ENCODE data around the gene C6. TPM values are rescaled to one million over a fixed set of nuclear protein-coding genes. Genes with fewer than 3 reads are reported as not detected.

Gene C6
- total RNA-seq, 1 donor from 2014 or later = not detected

DNA sequence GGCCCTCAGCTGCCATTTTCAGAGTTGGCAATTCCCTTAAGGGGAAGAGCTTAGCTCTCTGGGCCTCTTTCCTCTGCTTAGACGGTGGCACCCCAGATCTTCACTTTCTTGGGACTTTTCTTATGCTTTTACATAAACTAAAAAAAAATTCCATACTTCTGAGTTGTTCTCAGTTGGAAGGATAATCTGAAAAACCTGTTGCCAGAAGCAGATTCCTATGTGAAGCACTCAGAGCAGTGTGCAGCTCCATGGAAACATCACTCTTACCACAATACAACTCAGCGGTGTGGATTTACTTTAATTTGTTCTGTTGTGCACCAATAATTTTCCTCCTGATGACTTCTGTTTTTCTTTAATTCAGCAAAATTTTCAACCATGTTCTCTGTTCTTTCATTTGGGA lies 98.1 kb downstream of the C6 start:
- no peak overlapping the region for H3K27ac Mint-ChIP-seq (ENCODE audit: unreplicated experiment)
- DNase-seq (ENCODE audit: low spot score) = no peak
- H3K36me3 Mint-ChIP-seq (ENCODE audit: low read depth) = no peaks in the 10 kb centered on the region
- peaks cover 3% of the 10 kb centered on the region for H3K27me3 Mint-ChIP-seq (ENCODE audit: low read depth)
- H3K4me3 Mint-ChIP-seq (ENCODE audit: unreplicated experiment) = no peak overlapping the region
- H3K9me3 Mint-ChIP-seq (ENCODE audit: low read depth) = no peaks in the 10 kb centered on the region
- H3K4me1 Mint-ChIP-seq (ENCODE audit: low read depth) = no peaks in the 10 kb centered on the region
- TF ChIP-seq, protein P1, sequence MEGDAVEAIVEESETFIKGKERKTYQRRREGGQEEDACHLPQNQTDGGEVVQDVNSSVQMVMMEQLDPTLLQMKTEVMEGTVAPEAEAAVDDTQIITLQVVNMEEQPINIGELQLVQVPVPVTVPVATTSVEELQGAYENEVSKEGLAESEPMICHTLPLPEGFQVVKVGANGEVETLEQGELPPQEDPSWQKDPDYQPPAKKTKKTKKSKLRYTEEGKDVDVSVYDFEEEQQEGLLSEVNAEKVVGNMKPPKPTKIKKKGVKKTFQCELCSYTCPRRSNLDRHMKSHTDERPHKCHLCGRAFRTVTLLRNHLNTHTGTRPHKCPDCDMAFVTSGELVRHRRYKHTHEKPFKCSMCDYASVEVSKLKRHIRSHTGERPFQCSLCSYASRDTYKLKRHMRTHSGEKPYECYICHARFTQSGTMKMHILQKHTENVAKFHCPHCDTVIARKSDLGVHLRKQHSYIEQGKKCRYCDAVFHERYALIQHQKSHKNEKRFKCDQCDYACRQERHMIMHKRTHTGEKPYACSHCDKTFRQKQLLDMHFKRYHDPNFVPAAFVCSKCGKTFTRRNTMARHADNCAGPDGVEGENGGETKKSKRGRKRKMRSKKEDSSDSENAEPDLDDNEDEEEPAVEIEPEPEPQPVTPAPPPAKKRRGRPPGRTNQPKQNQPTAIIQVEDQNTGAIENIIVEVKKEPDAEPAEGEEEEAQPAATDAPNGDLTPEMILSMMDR (IDR thresholded peaks at IDR 0.05) = no peak

DNA sequence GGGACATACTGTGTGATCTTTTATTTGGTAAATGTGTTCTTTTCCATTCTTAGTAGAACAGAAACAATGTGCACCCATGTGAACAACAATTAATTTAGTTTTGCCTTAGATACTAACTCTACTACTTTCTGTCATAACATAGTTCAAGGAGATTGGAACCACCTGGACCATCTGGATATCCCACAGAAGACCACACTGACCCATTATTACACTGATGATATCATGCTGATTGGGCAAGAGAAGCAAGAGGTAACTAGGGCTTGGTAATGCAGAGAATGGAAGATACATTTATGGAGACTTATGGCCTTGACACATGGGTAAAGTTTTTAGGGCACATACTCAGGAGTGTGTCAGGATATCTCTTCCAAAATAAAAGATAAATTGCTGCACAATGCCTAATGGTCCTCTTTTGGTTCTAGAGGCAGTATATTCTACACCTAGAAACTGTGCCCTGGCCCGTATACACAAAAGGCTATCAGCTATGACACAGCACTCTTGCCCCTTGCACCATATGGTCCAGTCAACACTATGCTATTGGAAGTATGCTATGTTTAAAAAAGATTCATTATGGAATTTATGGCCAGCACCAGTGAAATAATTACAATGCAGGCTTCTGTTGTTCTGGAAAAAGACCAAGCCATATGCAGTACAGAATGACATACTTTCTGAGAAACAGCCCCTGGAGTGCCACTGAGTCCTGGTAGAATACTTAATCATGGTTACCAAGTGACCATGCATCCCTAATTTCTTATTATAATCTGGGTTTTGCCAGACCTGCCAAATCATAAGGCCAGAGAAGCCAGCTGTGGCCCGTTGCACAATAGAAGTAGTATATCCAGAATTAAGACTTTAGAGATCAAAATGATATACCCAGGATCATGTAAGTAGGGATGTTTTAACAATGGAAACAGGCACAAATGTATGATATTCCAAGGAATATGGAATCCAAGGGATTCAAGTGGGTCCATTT lies 100.6 kb downstream of the C6 start:
- Mint-ChIP-seq H3K4me1 (ENCODE audit: low read depth) (no peaks in the 10 kb centered on the region), H3K9me3 (ENCODE audit: low read depth) (peaks cover 2% of the 10 kb centered on the region), H3K27me3 (ENCODE audit: low read depth) (peaks cover 3% of the 10 kb centered on the region), H3K4me3 (ENCODE audit: unreplicated experiment) (no peak overlapping the region), H3K27ac (ENCODE audit: unreplicated experiment) (no peak overlapping the region), H3K36me3 (ENCODE audit: low read depth) (no peaks in the 10 kb centered on the region)
- TF ChIP-seq, protein P1 (IDR thresholded peaks at IDR 0.05) = no peak
- no peak for DNase-seq (ENCODE audit: low spot score)

DNA sequence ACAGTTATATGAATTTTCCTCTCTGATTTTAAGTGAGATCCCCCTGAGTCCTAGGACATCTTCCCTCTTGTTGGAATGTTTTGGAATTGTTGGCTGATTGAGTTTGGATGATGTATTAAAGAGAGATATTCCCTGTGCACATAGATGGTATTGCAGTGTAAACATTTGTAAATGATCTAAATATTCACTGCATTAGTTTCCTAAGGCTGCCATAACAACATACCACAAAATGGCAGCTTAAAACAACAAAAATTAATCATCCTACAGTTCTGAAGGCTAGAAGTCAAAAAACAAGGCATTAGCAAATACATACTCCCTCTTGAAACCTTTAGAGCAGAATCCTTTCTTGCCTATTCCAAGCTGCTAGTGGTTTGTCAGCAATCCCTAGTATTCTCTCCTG lies 104.1 kb downstream of the C6 start:
- peaks cover 2% of the 10 kb centered on the region for H3K9me3 Mint-ChIP-seq (ENCODE audit: low read depth)
- no peak overlapping the region for H3K4me3 Mint-ChIP-seq (ENCODE audit: unreplicated experiment)
- H3K27ac Mint-ChIP-seq (ENCODE audit: unreplicated experiment) = no peak overlapping the region
- peaks cover 3% of the 10 kb centered on the region for H3K27me3 Mint-ChIP-seq (ENCODE audit: low read depth)
- TF ChIP-seq, protein P1 (IDR thresholded peaks at IDR 0.05) = no peak
- no peaks in the 10 kb centered on the region for H3K4me1 Mint-ChIP-seq (ENCODE audit: low read depth)
- DNase-seq (ENCODE audit: low spot score) = no peak
- no peaks in the 10 kb centered on the region for H3K36me3 Mint-ChIP-seq (ENCODE audit: low read depth)

DNA sequence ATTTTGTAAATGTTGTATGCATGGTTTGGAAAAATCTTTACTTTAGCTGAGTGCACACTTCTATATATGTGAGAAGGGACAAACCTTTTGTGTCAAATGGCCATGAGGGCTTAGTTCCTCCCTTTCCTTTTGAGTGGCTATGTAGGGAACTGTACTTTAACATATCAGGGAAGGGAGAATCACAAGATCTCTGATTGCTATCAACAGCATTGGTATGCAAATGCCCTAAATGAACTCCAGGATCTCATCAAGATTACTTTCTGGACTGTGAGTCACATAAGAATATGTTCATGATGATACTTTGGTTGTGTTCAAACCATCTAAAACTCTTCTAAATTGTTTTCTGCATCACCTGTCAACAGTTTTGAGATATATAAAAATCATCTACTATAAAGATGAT lies 111.0 kb downstream of the C6 start:
- Mint-ChIP-seq H3K36me3 (ENCODE audit: low read depth) (no peaks in the 10 kb centered on the region), H3K27ac (ENCODE audit: unreplicated experiment) (no peak overlapping the region), H3K27me3 (ENCODE audit: low read depth) (peaks cover 5% of the 10 kb centered on the region), H3K4me1 (ENCODE audit: low read depth) (no peaks in the 10 kb centered on the region), H3K9me3 (ENCODE audit: low read depth) (no peaks in the 10 kb centered on the region), H3K4me3 (ENCODE audit: unreplicated experiment) (no peak overlapping the region)
- TF ChIP-seq, protein P1 (IDR thresholded peaks at IDR 0.05) = no peak
- DNase-seq (ENCODE audit: low spot score) = no peak

DNA sequence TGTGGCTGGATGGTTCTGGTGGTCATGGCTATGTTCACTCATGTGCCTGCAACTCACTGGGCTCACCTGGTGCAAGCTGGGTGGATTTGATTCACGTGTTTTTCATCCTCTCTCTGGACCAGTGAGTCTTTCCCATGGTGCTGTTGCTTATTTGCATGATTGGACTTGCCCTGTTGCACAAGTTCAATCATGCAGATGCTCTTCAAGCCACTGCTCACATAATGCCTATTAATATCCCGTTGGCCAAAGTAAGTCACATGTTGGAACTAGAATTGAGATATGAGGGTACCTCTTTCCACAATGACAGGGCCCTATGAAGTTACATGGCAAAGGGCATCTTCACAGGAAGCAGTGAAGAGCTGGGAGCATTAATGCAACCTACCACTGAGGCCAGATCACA lies 115.7 kb downstream of the C6 start:
- TF ChIP-seq, protein P1 (IDR thresholded peaks at IDR 0.05) = no peak
- Mint-ChIP-seq H3K4me1 (ENCODE audit: low read depth) (no peaks in the 10 kb centered on the region), H3K27ac (ENCODE audit: unreplicated experiment) (no peak overlapping the region), H3K4me3 (ENCODE audit: unreplicated experiment) (no peak overlapping the region), H3K27me3 (ENCODE audit: low read depth) (peaks cover 4% of the 10 kb centered on the region), H3K36me3 (ENCODE audit: low read depth) (no peaks in the 10 kb centered on the region), H3K9me3 (ENCODE audit: low read depth) (peaks cover 2% of the 10 kb centered on the region)
- DNase-seq (ENCODE audit: low spot score) = no peak
